Neural cell (in vitro differentiated cells): ENCODE results near the gene MVK.

Source experiments
- CTCF ChIP-seq: fragments of 450-650 bp; IDR thresholded peaks from 2 replicates; pipeline ENCODE4 v1.5.1; 2014; ENCODE audit warnings: antibody characterized with exemption, mild to moderate bottlenecking, moderate library complexity; ENCODE audit not compliant: poor library complexity, severe bottlenecking
- EZH2 ChIP-seq: fragments of 200-600, 300-800 bp; shearing (Covaris generic), sonication (generic); IDR thresholded peaks from 2 replicates; pipeline ENCODE4 v1.6.1; 2014; ENCODE audit warnings: antibody characterized with exemption, low read length, borderline replicate concordance, mild to moderate bottlenecking; ENCODE audit not compliant: insufficient read depth, poor library complexity, severe bottlenecking
- MXI1 ChIP-seq: fragments of 450-650 bp; conservative IDR thresholded peaks from 2 replicates; pipeline ENCODE4 v1.6.1; 2014; ENCODE audit warnings: antibody characterized with exemption, mild to moderate bottlenecking; ENCODE audit not compliant: poor library complexity, severe bottlenecking
- REST ChIP-seq: IDR thresholded peaks from 2 replicates; pipeline ENCODE4 v1.6.1; 2012; ENCODE audit warnings: borderline replicate concordance
- TAF1 ChIP-seq: IDR thresholded peaks from 2 replicates; pipeline ENCODE4 v1.6.1; 2012; ENCODE audit warnings: low read depth

GRCh38 chr12:109600995-109601394 lies 27.4 kb downstream of the MVK start:
- TF ChIP-seq CTCF = no peak
- TF ChIP-seq REST = no peak
- no peak for TF ChIP-seq MXI1
- TF ChIP-seq EZH2 = no peak
- no peak for TF ChIP-seq TAF1
